Measurements from ENCODE around the gene BAHCC1. TPM values are rescaled to one million over a fixed set of nuclear protein-coding genes. Genes with fewer than 3 reads are reported as not detected.
A peak's percentile ranks its signal among the peaks of the same experiment; 100 is the strongest.
"Not testable (repeated sequence)": the region's sequence is repeated elsewhere in the genome, so short reads cannot be mapped to it uniquely, and the experiment has no call there.

BAHCC1 gene
- total and polyA plus RNA-seq, 8 donors: 4.9 to 56.2 (median 9.4) TPM

DNA sequence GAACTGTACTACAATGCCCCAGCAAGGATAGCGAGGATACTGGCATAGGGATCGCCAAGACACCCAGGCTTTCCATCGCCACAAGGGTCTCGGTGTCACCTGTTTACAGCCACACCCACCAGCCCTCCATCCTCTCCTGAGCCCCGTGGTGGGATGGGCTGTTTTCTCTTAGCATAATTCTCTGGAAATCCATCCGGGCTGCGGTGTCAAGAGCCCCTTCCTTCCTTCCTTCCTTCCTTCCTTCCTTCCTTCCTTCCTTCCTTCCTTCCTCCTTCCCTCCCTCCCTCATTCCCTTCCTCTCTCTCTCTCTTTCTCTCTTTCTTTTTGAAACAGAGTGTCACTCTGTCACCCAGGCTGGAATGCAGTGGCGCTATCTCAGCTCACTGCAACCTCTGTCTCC lies 36.0 kb upstream of the BAHCC1 start:
- WGBS, 5 donors: 76 to 81% (median 79%) methylated on average over 8 of the region's 8 CpGs
- H3K4me3 ChIP-seq: no peak overlapping the region
- DNase-seq: no peak

DNA sequence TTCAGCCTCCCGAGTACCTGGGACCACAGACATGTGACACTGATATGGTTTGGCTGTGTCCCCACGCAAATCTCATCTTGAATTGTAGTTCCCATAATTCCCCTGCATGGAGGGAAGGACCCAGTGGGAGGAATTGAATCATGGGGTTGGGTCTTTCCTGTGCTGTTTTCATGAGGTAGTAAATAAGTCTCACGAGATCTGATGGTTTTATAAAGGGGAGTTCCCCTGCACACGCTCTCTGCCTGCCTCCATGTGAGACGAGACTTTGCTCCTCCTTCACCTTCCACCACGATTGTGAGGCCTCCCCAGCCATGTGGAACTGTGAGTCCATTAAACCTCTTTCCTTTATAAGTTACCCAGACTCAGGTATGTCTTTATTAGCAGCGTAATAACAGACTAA lies 33.3 kb upstream of the BAHCC1 start:
- WGBS, 5 donors: 53 to 61% (median 59%) methylated on average over 7 of the region's 7 CpGs
- H3K4me3 ChIP-seq; intact Hi-C loops (cut with DNase I; ENCODE audit: low total_unique reads); H3K9me3 ChIP-seq; H3K27ac ChIP-seq; H3K36me3 ChIP-seq; DNase-seq: not testable (repeated sequence)
- Histone ChIP-seq H3K4me1 (peaks cover 25 to 32% (median 28%) of the 10 kb centered on the region in 4 donors), H3K27me3 (peaks cover 0 to 31% (median 0%) of the 10 kb centered on the region in 3 donors)

More for the DNA sequence above, 36.0 kb upstream of the BAHCC1 start:
- Histone ChIP-seq H3K4me1 (peaks cover under 1 to 4% (median 3%) of the 10 kb centered on the region in 4 donors), H3K9me3 (no peaks in the 10 kb centered on the region), H3K27me3 (peaks cover 0 to 6% (median 0%) of the 10 kb centered on the region in 3 donors), H3K36me3 (no peaks in the 10 kb centered on the region), H3K27ac (no peak overlapping the region)
- intact Hi-C loops (cut with DNase I; ENCODE audit: low total_unique reads): no loop called here
- TF ChIP-seq POLR2AphosphoS5 (IDR thresholded peaks at IDR 0.05): no peak
- no peak for TF ChIP-seq EP300 (IDR thresholded peaks at IDR 0.05)
- no peak for TF ChIP-seq POLR2A (IDR thresholded peaks at IDR 0.05)
- TF ChIP-seq, protein P1, sequence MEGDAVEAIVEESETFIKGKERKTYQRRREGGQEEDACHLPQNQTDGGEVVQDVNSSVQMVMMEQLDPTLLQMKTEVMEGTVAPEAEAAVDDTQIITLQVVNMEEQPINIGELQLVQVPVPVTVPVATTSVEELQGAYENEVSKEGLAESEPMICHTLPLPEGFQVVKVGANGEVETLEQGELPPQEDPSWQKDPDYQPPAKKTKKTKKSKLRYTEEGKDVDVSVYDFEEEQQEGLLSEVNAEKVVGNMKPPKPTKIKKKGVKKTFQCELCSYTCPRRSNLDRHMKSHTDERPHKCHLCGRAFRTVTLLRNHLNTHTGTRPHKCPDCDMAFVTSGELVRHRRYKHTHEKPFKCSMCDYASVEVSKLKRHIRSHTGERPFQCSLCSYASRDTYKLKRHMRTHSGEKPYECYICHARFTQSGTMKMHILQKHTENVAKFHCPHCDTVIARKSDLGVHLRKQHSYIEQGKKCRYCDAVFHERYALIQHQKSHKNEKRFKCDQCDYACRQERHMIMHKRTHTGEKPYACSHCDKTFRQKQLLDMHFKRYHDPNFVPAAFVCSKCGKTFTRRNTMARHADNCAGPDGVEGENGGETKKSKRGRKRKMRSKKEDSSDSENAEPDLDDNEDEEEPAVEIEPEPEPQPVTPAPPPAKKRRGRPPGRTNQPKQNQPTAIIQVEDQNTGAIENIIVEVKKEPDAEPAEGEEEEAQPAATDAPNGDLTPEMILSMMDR (IDR thresholded peaks at IDR 0.05): no peak

DNA sequence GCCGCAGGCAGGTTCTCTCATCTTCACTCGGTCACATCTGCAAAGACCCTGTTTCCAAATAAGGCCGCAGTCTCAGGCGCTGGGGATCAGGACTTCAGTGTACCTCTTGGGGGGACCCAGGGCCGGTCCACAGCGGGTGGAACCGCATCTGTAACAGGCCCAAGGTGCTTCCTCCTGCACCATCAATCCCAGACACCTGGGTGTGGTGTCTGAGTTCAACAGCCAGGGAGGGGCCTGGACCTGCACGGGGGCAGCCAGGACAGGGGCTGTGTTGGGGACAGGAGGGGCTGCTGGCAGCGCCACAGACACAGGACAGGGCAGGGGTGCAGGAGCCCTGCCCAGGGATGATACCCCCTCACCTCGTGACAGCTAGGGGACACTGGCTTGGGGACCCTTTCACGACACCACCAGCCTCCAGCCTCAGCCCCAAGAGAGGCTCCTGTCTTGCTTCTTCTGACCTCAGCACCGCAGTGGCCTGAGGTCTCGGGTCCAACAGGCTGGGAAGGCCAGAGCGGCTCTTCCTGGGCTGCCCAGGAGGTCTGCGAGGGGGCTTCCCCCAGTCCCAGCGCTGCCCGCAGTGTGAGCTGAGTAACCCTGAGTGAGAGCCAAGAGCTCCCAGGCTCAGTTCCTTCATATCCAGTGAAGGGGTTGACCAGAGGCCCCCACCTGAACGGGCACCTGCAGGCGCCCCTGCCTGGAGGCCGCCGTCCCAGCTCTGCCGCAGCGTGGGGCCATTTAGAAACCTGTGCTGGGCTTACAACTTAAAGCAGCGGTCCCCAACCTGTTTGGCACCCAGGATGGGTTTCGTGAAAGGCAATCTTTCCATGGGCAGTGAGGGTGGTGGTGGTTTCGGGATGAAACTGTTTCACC lies 30.7 kb upstream of the BAHCC1 start:
- Histone ChIP-seq H3K27ac (peak overlapping the region; percentile 92 to 98 (median 96)), H3K36me3 (no peaks in the 10 kb centered on the region), H3K4me1 (peaks cover 25 to 32% (median 28%) of the 10 kb centered on the region in 4 donors), H3K9me3 (no peaks in the 10 kb centered on the region), H3K27me3 (peaks cover 0 to 31% (median 0%) of the 10 kb centered on the region in 3 donors), H3K4me3 (peak overlapping the region in 3 of 4 donors; percentile 20 to 30 (median 23))
- WGBS, 5 donors: 41 to 66% (median 56%) methylated on average over 16 to 26 of the region's 26 CpGs
- intact Hi-C loops (cut with DNase I; ENCODE audit: low total_unique reads): no loop called here
- no peak for DNase-seq
- TF ChIP-seq EP300 (IDR thresholded peaks at IDR 0.05) (no peak), POLR2AphosphoS5 (IDR thresholded peaks at IDR 0.05) (no peak), POLR2A (IDR thresholded peaks at IDR 0.05) (no peak)
- TF ChIP-seq, protein P1 (IDR thresholded peaks at IDR 0.05): no peak

DNA sequence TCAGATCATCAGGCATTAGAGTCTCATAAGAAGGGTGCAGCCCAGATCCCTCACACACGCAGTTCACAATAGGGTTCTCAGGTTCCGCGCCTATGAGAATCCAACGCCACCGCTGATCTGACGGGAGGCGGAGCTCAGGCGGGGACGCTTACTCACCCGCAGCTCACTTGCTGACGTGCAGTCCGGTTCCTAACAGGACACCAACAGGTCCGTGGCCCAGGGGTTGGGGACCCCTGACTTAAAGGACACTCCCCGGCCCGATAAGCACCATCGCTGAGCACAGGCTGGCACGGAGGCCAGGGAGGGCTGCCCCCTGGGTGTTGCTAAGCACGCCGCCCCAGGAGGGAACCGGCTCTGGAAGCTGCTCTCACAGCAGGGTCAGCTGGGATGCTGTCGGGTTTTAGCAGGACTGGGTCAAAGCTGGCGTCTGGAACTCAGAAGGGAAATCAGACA lies 30.1 kb upstream of the BAHCC1 start:
- no peaks in the 10 kb centered on the region for H3K36me3 ChIP-seq
- TF ChIP-seq POLR2A (IDR thresholded peaks at IDR 0.05) (peak in 1 of 4 donors; percentile 51), EP300 (IDR thresholded peaks at IDR 0.05) (no peak), POLR2AphosphoS5 (IDR thresholded peaks at IDR 0.05) (peak; percentile 63 to 95 (median 94))
- TF ChIP-seq, protein P1 (IDR thresholded peaks at IDR 0.05): no peak
- H3K9me3 ChIP-seq: no peaks in the 10 kb centered on the region
- peaks cover 25 to 32% (median 28%) of the 10 kb centered on the region in 4 donors for H3K4me1 ChIP-seq
- intact Hi-C loops (cut with DNase I; ENCODE audit: low total_unique reads): no loop called here
- DNase-seq: peak; percentile 89 to 93
- WGBS, 5 donors: 4 to 20% (median 12%) methylated on average over 11 to 22 of the region's 22 CpGs
- peaks cover 0 to 31% (median 0%) of the 10 kb centered on the region in 3 donors for H3K27me3 ChIP-seq
- peak overlapping the region; percentile 20 to 30 (median 23) for H3K4me3 ChIP-seq
- H3K27ac ChIP-seq: peak overlapping the region; percentile 92 to 98 (median 96)
